ENCODE measurements around the gene DCLRE1B. TPM values are rescaled to one million over a fixed set of nuclear protein-coding genes. Genes with fewer than 3 reads are reported as not detected.

Gene DCLRE1B
- total RNA-seq, 1 donor from 2014 or later: 7.8 TPM

DNA sequence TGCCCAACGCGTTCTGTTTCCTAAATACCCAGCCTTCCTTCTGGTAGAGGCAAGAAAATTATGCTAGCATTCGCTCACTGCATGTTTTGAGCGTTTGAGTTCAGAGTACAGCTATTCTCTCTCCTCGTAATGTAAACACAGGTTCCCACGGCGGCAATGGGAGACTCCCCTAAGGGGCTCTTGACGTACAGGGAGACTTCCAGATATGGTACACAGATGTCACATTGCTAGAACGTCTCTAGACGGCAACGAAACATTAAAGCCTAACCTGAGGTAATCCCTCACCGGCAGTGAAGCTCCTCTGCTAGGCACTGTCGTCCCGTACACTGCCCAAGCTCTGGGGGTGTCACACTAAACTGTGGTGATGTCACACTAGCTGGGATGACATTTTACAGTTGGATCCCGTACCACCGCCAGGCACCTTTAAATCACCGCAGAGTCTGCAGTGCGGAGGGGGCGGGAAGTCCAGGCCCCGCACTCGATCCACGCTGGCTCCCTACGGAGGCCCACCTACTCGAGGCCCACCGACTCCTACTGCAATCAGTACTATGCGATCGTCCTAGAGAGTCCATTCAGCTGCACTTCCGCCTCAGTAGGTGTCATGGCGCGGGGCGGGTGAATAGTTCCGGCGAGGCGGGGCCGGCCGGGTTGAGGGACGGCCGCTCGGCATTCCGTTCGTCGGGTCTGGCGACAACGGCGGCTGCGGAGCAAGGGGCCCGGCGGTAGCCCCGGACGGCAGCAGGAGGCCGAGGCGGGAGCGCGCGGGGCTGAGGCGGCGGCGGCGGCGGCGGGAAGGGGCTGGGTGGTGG is 24.0 kb downstream of the DCLRE1B start, which contains the start of gene HIPK1:
HIPK1 (plus strand) TSS at position 384 of the 809 bp plus-strand sequence.
- Histone ChIP-seq H3K27ac (ENCODE audit: low read depth, low read length) (peak within 1 kb of the TSS; percentile 93), H3K9ac (ENCODE audit: low read length) (peak within 1 kb of the TSS; percentile 99), H3K9me3 (ENCODE audit: insufficient read depth, low read depth, low read length) (no peaks in the 10 kb centered on the region), H4K20me1 (ENCODE audit: insufficient read depth, low read length) (peaks cover 41% of the 10 kb centered on the region), H3K4me2 (ENCODE audit: low read length) (peak within 1 kb of the TSS; percentile 96), H3K27me3 (ENCODE audit: insufficient read depth, low read length) (no peaks in the 10 kb centered on the region), H3K4me3 (ENCODE audit: insufficient read depth, low read depth, low read length) (peak within 1 kb of the TSS; percentile 95), H3K79me2 (ENCODE audit: insufficient read depth, low read length) (peaks cover 48% of the 10 kb centered on the region), H3K4me1 (ENCODE audit: insufficient read depth, low read length) (peaks cover 30% of the 10 kb centered on the region), H3K36me3 (ENCODE audit: insufficient read depth, low read length) (no peaks in the 10 kb centered on the region), H2AFZ (ENCODE audit: low read depth, low read length) (peak within 1 kb of the TSS; percentile 90)
- Mint-ChIP-seq H3K4me3 (ENCODE audit: unreplicated experiment) (peak within 1 kb of the TSS; percentile 97), H3K27me3 (ENCODE audit: low read depth, unreplicated experiment) (peaks cover 7% of the 10 kb centered on the region), H3K9me3 (ENCODE audit: unreplicated experiment) (no peaks in the 10 kb centered on the region), H3K27ac (ENCODE audit: unreplicated experiment) (peak within 1 kb of the TSS; percentile 97), H3K4me1 (ENCODE audit: low read depth, unreplicated experiment) (peaks cover 28% of the 10 kb centered on the region), H3K36me3 (ENCODE audit: low read depth, unreplicated experiment) (no peaks in the 10 kb centered on the region)
- no peak for TF ChIP-seq EZH2 (IDR thresholded peaks at IDR 0.05; ENCODE audit: insufficient read depth, low read length)
- TF ChIP-seq CTCF (IDR thresholded peaks at IDR 0.05; ENCODE audit: insufficient read depth, low read depth, low read length): no peak
- DNase-seq (ENCODE audit: low read depth) (peak; percentile 80), FAIRE-seq (no peak)

DNA sequence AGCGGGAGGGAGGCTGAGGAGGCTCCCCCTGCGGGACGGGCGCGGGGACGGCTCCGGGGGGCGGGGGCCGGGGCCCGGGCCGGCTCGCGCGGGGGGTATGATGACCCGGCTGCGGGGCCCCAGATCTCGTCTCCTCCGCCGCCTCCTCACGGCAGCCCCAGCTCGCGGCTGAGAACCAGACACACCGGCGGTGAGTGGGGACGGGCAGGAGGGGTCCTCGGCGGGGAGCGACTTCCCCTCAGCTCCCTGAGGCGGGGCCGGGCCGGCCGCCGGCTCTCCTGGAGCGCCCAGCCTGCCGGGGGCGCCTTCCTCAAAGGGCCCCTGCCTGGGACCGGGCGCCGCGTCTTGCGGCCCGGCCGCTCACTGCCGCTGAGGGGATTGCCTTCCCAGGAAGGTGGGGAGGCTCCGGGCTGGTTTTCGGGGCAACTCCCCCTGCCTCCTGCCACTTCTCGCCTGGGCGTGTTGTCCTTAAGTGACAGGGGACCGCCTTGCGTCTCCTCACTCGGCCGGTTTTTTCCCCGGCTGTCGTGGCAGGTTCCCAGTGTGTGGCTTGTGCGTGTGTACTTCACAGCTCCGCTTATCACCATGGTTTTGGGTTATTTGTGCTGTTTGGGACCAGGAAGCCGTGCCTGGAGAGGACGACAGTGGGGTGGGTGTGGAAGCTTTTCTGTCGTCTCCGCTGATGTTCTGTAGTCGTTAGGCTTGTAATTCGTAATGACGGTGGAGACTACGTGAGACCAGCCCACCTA is 24.8 kb downstream of the DCLRE1B start:
- Mint-ChIP-seq H3K4me3 (ENCODE audit: unreplicated experiment) (peak overlapping the region; percentile 97), H3K9me3 (ENCODE audit: unreplicated experiment) (no peaks in the 10 kb centered on the region), H3K27me3 (ENCODE audit: low read depth, unreplicated experiment) (no peaks in the 10 kb centered on the region), H3K27ac (ENCODE audit: unreplicated experiment) (peak overlapping the region; percentile 96), H3K36me3 (ENCODE audit: low read depth, unreplicated experiment) (no peaks in the 10 kb centered on the region), H3K4me1 (ENCODE audit: low read depth, unreplicated experiment) (peaks cover 28% of the 10 kb centered on the region)
- DNase-seq (ENCODE audit: low read depth) (peak; percentile 14), FAIRE-seq (no peak)
- H3K27me3 ChIP-seq (ENCODE audit: insufficient read depth, low read length): no peaks in the 10 kb centered on the region
- TF ChIP-seq EZH2 (IDR thresholded peaks at IDR 0.05; ENCODE audit: insufficient read depth, low read length) (no peak), CTCF (IDR thresholded peaks at IDR 0.05; ENCODE audit: insufficient read depth, low read depth, low read length) (no peak)
- peak overlapping the region; percentile 99 for H3K9ac ChIP-seq (ENCODE audit: low read length)
- H3K27ac ChIP-seq (ENCODE audit: low read depth, low read length): peak overlapping the region; percentile 93
- H3K9me3 ChIP-seq (ENCODE audit: insufficient read depth, low read depth, low read length): no peaks in the 10 kb centered on the region
- H4K20me1 ChIP-seq (ENCODE audit: insufficient read depth, low read length): peaks cover 49% of the 10 kb centered on the region
- peaks cover 30% of the 10 kb centered on the region for H3K4me1 ChIP-seq (ENCODE audit: insufficient read depth, low read length)
- peak overlapping the region; percentile 95 for H3K4me3 ChIP-seq (ENCODE audit: insufficient read depth, low read depth, low read length)
- H2AFZ ChIP-seq (ENCODE audit: low read depth, low read length): peak overlapping the region; percentile 83
- H3K4me2 ChIP-seq (ENCODE audit: low read length): peak overlapping the region; percentile 96
- no peaks in the 10 kb centered on the region for H3K36me3 ChIP-seq (ENCODE audit: insufficient read depth, low read length)
- H3K79me2 ChIP-seq (ENCODE audit: insufficient read depth, low read length): peaks cover 55% of the 10 kb centered on the region

Measured in astrocyte (in vitro differentiated cells and primary cell).